B cell (primary cell): ENCODE measurements around the gene OR10AG1. TPM values are rescaled to one million over a fixed set of nuclear protein-coding genes. Genes with fewer than 3 reads are reported as not detected.

Experiments
- ATAC-seq: fragments of 200-7000 bp; cut with Tn5 transposase; one replicate; pipeline ENCODE4 v1.10.0; 2021; ENCODE audit warnings: low read depth, mild to moderate bottlenecking, moderate number of reproducible peaks, moderate library complexity
- CTCF ChIA-PET: fragments of 350-600 bp; sonication (Branson Sonifier 250); formaldehyde crosslinking; loops from one replicate; lab custom pipeline; 2021; ENCODE audit warnings: antibody characterized with exemption, inconsistent platforms; lab: Charles Lee
- POLR2A ChIA-PET: fragments of 350-600 bp; sonication (Branson Sonifier 250); formaldehyde crosslinking; loops from one replicate; lab custom pipeline; 2021; ENCODE audit warnings: antibody characterized with exemption; lab: Charles Lee
- DNase-seq: peaks from one replicate; pipeline ENCODE4 v3.0.0; 2013
- H2AFZ ChIP-seq: 2 replicates; pipeline ENCODE4 v1.6.1; 2012; ENCODE audit warnings: mild to moderate bottlenecking, low read depth, low read length; ENCODE audit not compliant: insufficient read depth, poor library complexity, severe bottlenecking
- H3K27ac ChIP-seq, 2 donors: 1 replicate in 1 of 2; 2 replicates in 1 of 2; pipeline ENCODE4 v1.5.1; 2012 to 2013; ENCODE audit warnings: low read length in 2 of 2, mild to moderate bottlenecking in 2 of 2, moderate library complexity in 1 of 2
- H3K27me3 ChIP-seq, 4 experiments: fragments of 200-600 bp in 1 of 4; sonication (generic) in 1 of 4; replicated peaks in 1 of 4; 1 replicate in 2 of 4; 2 replicates in 2 of 4; pipeline versions ENCODE4 v1.6.1 to v1.7.0; 2013 to 2016; ENCODE audit warnings: low read length in 3 of 4, mild to moderate bottlenecking in 2 of 4, mixed read lengths in 1 of 4, moderate library complexity in 1 of 4; ENCODE audit not compliant: insufficient read depth in 4 of 4, control insufficient read depth in 3 of 4; ENCODE audit errors: control extremely low read depth in 1 of 4
- H3K36me3 ChIP-seq, 2 experiments: replicated peaks in 1 of 2; 1 replicate in 1 of 2; 2 replicates in 1 of 2; pipeline versions ENCODE4 v1.6.1 to v1.7.1; 2013; ENCODE audit warnings: low read length in 1 of 2; ENCODE audit not compliant: insufficient read depth in 2 of 2, control insufficient read depth in 1 of 2; ENCODE audit errors: control extremely low read depth in 1 of 2, extremely low read depth in 1 of 2
- H3K4me1 ChIP-seq, 2 donors: fragments of 200-600 bp in 1 of 2; sonication (generic) in 1 of 2; 1 replicate in 1 of 2; 2 replicates in 1 of 2; pipeline versions ENCODE4 v1.5.1 to v1.6.1; 2013 to 2017; ENCODE audit warnings: low read length in 2 of 2; ENCODE audit not compliant: control insufficient read depth in 2 of 2, insufficient read depth in 2 of 2
- H3K4me2 ChIP-seq: replicated peaks from 2 replicates; pipeline ENCODE3; 2012; ENCODE audit warnings: mild to moderate bottlenecking, low read depth, low read length; ENCODE audit not compliant: poor library complexity, severe bottlenecking
- H3K4me3 ChIP-seq, 5 experiments: fragments of 200-600 bp in 1 of 5; sonication (generic) in 1 of 5; 1 replicate in 3 of 5; 2 replicates in 2 of 5; pipeline versions ENCODE4 v1.5.1 to v1.7.0; 2011 to 2016; ENCODE audit warnings: low read length in 4 of 5, mild to moderate bottlenecking in 4 of 5, low read depth in 2 of 5, control low read depth in 1 of 5, moderate library complexity in 1 of 5; ENCODE audit not compliant: insufficient read depth in 1 of 5; ENCODE audit errors: control extremely low read depth in 1 of 5, extremely low read depth in 1 of 5
- H3K79me2 ChIP-seq: fragments of 200-600 bp; sonication (generic); one replicate; pipeline ENCODE4 v1.6.0; 2016; ENCODE audit warnings: low read length; ENCODE audit not compliant: control insufficient read depth, insufficient read depth
- H3K9ac ChIP-seq: fragments of 200-600 bp; sonication (generic); 2 replicates; pipeline ENCODE4 v1.6.1; 2017; ENCODE audit warnings: mild to moderate bottlenecking, low read length, moderate library complexity
- H3K9me3 ChIP-seq, 3 donors: one replicate each; pipeline versions ENCODE4 v1.6.1 to v1.7.1; 2013; ENCODE audit warnings: low read length in 2 of 3; ENCODE audit not compliant: control insufficient read depth in 2 of 3, insufficient read depth in 1 of 3; ENCODE audit errors: control extremely low read depth in 1 of 3
- H4K20me1 ChIP-seq: 2 replicates; pipeline ENCODE4 v1.6.0; 2012; ENCODE audit warnings: mild to moderate bottlenecking, low read length; ENCODE audit not compliant: insufficient read depth, control insufficient read depth, poor library complexity, severe bottlenecking
- H3K27ac Mint-ChIP-seq: one replicate; pipeline ENCODE4 v1.8.0; 2021; ENCODE audit warnings: mixed read lengths
- H3K27me3 Mint-ChIP-seq: one replicate; pipeline ENCODE4 v1.8.0; 2021; ENCODE audit warnings: mixed read lengths
- H3K4me1 Mint-ChIP-seq: one replicate; pipeline ENCODE4 v1.8.0; 2021; ENCODE audit warnings: mixed read lengths
- H3K4me3 Mint-ChIP-seq: one replicate; pipeline ENCODE4 v1.8.0; 2021; ENCODE audit warnings: mixed read lengths
- H3K9me3 Mint-ChIP-seq: one replicate; pipeline ENCODE4 v1.8.0; 2022; ENCODE audit warnings: mixed read lengths; ENCODE audit not compliant: insufficient read depth
- EZH2 ChIP-seq: IDR thresholded peaks from 2 replicates; pipeline ENCODE4 v1.6.1; 2012; ENCODE audit warnings: borderline replicate concordance, low read depth, mild to moderate bottlenecking, moderate library complexity, low read length; ENCODE audit not compliant: insufficient read depth, poor library complexity, severe bottlenecking
- WGBS: methylation state at CpG from one replicate; pipeline ENCODE4 v1.1.5; 2013; ENCODE audit warnings: missing lambda C conversion rate; ENCODE audit not compliant: insufficient coverage; 5-methylcytosine and 5-hydroxymethylcytosine counted together
- intact Hi-C: fragments of 100-400 bp; cut with micrococcal nuclease; formaldehyde crosslinking; loops from one replicate; pipeline ENCODE4 v1.10.0; 2022
- polyA plus RNA-seq: library from polyadenylated mRNA; depleted of rRNA; stranded (reverse); fragments of >200 nt; gene quantifications from 2 replicates; pipeline ENCODE4 v1.2.3, GENCODE V29; 2012
- total RNA-seq, 2 donors: library from RNA; stranded (reverse); fragments of 120-200 nt in 1 of 2; gene quantifications; 1 replicate in 1 of 2; 2 replicates in 1 of 2; pipeline versions ENCODE4 v1.2.3 to v1.2.4, GENCODE V29; 2013 to 2022
- TF ChIP-seq, protein P1 (sequence below): fragments of 200-600 bp; IDR thresholded peaks from one replicate; pipeline ENCODE4 v1.8.0; 2022; ENCODE audit warnings: antibody characterized with exemption, mild to moderate bottlenecking

Gene OR10AG1
- total and polyA plus RNA-seq, 2 donors (not counting 1 experiment from before 2014, with no cell fraction given): not detected

DNA sequence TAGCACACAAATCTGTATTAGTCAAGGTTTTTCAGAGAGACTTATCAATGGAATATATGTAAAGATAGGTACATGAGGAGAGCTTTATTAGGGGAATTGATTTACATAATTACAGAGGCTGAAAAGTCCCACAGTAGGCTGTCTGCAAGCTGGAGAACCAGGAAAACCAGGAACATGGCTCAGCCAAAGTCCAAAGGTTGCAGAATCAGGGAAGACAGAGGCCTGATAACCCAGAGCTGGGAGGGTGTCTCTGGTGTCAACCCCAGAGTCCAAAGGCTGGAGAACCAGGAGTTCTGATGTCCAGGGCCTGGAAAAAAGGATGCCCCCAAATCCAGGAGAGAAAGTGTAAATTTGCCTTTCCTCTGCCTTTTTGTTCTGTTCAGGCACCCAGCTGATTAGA is 41.0 kb upstream of the OR10AG1 start:
- CTCF ChIA-PET: no interaction called here
- no peaks in the 10 kb centered on the region for H3K9me3 Mint-ChIP-seq
- TF ChIP-seq, protein P1, sequence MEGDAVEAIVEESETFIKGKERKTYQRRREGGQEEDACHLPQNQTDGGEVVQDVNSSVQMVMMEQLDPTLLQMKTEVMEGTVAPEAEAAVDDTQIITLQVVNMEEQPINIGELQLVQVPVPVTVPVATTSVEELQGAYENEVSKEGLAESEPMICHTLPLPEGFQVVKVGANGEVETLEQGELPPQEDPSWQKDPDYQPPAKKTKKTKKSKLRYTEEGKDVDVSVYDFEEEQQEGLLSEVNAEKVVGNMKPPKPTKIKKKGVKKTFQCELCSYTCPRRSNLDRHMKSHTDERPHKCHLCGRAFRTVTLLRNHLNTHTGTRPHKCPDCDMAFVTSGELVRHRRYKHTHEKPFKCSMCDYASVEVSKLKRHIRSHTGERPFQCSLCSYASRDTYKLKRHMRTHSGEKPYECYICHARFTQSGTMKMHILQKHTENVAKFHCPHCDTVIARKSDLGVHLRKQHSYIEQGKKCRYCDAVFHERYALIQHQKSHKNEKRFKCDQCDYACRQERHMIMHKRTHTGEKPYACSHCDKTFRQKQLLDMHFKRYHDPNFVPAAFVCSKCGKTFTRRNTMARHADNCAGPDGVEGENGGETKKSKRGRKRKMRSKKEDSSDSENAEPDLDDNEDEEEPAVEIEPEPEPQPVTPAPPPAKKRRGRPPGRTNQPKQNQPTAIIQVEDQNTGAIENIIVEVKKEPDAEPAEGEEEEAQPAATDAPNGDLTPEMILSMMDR: no peak
- no peak for TF ChIP-seq EZH2

DNA sequence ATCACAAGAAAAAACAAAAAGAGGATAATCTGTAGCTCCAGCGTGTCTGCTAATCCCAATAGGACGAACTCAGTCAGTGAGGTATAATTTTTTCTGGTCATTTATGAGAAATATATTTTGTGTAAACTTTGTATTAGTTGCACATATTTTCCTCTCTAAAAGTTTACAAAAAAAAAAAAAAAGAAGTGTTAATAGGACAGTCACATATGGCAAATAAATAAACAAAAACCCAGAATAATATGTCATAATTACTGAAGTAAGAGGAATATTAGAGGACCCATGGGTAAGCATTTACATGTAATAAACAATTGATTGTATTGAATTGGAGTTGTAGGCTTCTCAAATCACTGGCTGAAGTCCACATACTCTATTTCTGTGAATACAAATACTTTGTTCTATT is 24.8 kb upstream of the OR10AG1 start, which contains the start of gene OR5F1:
Gene OR5F1, minus strand, starts transcription at position 101 of the 400 bp plus-strand sequence. Its CDS starts 0 bp downstream, at position 101.
- intact Hi-C loops: no loop called here
- CTCF ChIA-PET: no interaction called here
- Histone ChIP-seq H3K36me3 (no peaks in the 10 kb centered on the region), H3K4me3 (no peak within 1 kb of the TSS), H3K4me2 (no peak within 1 kb of the TSS), H3K79me2 (no peaks in the 10 kb centered on the region), H4K20me1 (no peaks in the 10 kb centered on the region), H2AFZ (no peak within 1 kb of the TSS), H3K4me1 (no peaks in the 10 kb centered on the region), H3K27ac (no peak within 1 kb of the TSS), H3K9me3 (no peaks in the 10 kb centered on the region), H3K9ac (no peak within 1 kb of the TSS), H3K27me3 (no peaks in the 10 kb centered on the region)
- peaks cover 16% of the 10 kb centered on the region for H3K9me3 Mint-ChIP-seq
- no peak within 1 kb of the TSS for H3K4me3 Mint-ChIP-seq
- ATAC-seq (no peak), DNase-seq (no peak)
- TF ChIP-seq EZH2: no peak
- TF ChIP-seq, protein P1: no peak
- WGBS: no CpG with 5 or more reads among the region's 2 CpGs
- no peak within 1 kb of the TSS for H3K27ac Mint-ChIP-seq
- H3K4me1 Mint-ChIP-seq: no peaks in the 10 kb centered on the region
- H3K27me3 Mint-ChIP-seq: no peaks in the 10 kb centered on the region
- POLR2A ChIA-PET: no interaction called here

More for the DNA sequence above, 41.0 kb upstream of the OR10AG1 start:
- H3K27me3 Mint-ChIP-seq: no peaks in the 10 kb centered on the region
- POLR2A ChIA-PET: no interaction called here
- intact Hi-C loops: no loop called here
- Histone ChIP-seq H3K79me2 (no peaks in the 10 kb centered on the region), H3K4me3 (no peak overlapping the region), H4K20me1 (no peaks in the 10 kb centered on the region), H3K27ac (no peak overlapping the region), H3K36me3 (no peaks in the 10 kb centered on the region), H3K9ac (no peak overlapping the region), H3K4me2 (no peak overlapping the region), H3K9me3 (peaks cover 0 to 2% (median 2%) of the 10 kb centered on the region in 3 donors), H3K4me1 (no peaks in the 10 kb centered on the region), H3K27me3 (no peaks in the 10 kb centered on the region), H2AFZ (no peak overlapping the region)
- no peak overlapping the region for H3K4me3 Mint-ChIP-seq
- no peaks in the 10 kb centered on the region for H3K4me1 Mint-ChIP-seq
- H3K27ac Mint-ChIP-seq: no peak overlapping the region
- DNase-seq (no peak), ATAC-seq (no peak)
